HEK293T (cell line): Measurements from ENCODE around the gene PAX7.

ENCODE experiments used
- CTCF ChIA-PET: fragments of 350-600 bp; formaldehyde crosslinking; extraction: SDS; loops from one replicate; lab custom pipeline; 2021; ENCODE audit warnings: antibody characterized with exemption, inconsistent platforms; lab: Yijun Ruan, JAX
- POLR2A ChIA-PET: fragments of 350-600 bp; formaldehyde crosslinking; extraction: SDS; loops from one replicate; lab custom pipeline; 2020; ENCODE audit warnings: antibody characterized with exemption, inconsistent platforms; lab: Yijun Ruan, JAX
- DNase-seq: peaks from one replicate; pipeline ENCODE4 v3.0.0; 2012; ENCODE audit warnings: mixed read lengths; ENCODE audit errors: extremely low spot score
- ARNT ChIP-seq: fragments of 450-650 bp; IDR thresholded peaks from 2 replicates; pipeline ENCODE4 v1.6.1; 2017; ENCODE audit warnings: mild to moderate bottlenecking
- BHLHE40 ChIP-seq: fragments of 450-650 bp; IDR thresholded peaks from 2 replicates; pipeline ENCODE4 v1.6.1; 2016; ENCODE audit warnings: mild to moderate bottlenecking, moderate library complexity, borderline replicate concordance
- CTBP1 ChIP-seq: fragments of 450-650 bp; IDR thresholded peaks from 2 replicates; pipeline ENCODE4 v1.6.1; 2016; ENCODE audit warnings: borderline replicate concordance
- ELF4 ChIP-seq: fragments of 450-650 bp; IDR thresholded peaks from 2 replicates; pipeline ENCODE4 v1.6.1; 2017; ENCODE audit warnings: antibody characterized with exemption
- FOXA1 ChIP-seq: fragments of 450-650 bp; IDR thresholded peaks from 2 replicates; pipeline ENCODE4 v1.6.1; 2016; ENCODE audit warnings: mild to moderate bottlenecking
- FOXK2 ChIP-seq: fragments of 450-650 bp; IDR thresholded peaks from 2 replicates; pipeline ENCODE4 v1.6.1; 2016; ENCODE audit warnings: mild to moderate bottlenecking
- FOXM1 ChIP-seq: fragments of 450-650 bp; IDR thresholded peaks from 2 replicates; pipeline ENCODE4 v1.6.1; 2017; ENCODE audit warnings: mild to moderate bottlenecking, borderline replicate concordance
- HDGF ChIP-seq: fragments of 450-650 bp; IDR thresholded peaks from 2 replicates; pipeline ENCODE4 v1.6.1; 2017; ENCODE audit warnings: antibody characterized with exemption, borderline replicate concordance
- L3MBTL2 ChIP-seq: fragments of 450-650 bp; conservative IDR thresholded peaks from 2 replicates; pipeline ENCODE4 v1.6.1; 2016; ENCODE audit warnings: mild to moderate bottlenecking
- LEF1 ChIP-seq: fragments of 450-650 bp; IDR thresholded peaks from 2 replicates; pipeline ENCODE4 v1.6.1; 2017; ENCODE audit warnings: mild to moderate bottlenecking, borderline replicate concordance
- NFRKB ChIP-seq: fragments of 450-650 bp; IDR thresholded peaks from 2 replicates; pipeline ENCODE4 v1.6.1; 2016; ENCODE audit warnings: mild to moderate bottlenecking, moderate library complexity
- PKNOX1 ChIP-seq: fragments of 450-650 bp; IDR thresholded peaks from 2 replicates; pipeline ENCODE4 v1.6.1; 2016
- SP1 ChIP-seq: fragments of 450-650 bp; IDR thresholded peaks from 2 replicates; pipeline ENCODE4 v1.6.1; 2017
- SUZ12 ChIP-seq: fragments of 450-650 bp; IDR thresholded peaks from 2 replicates; pipeline ENCODE4 v1.6.1; 2016; ENCODE audit warnings: mild to moderate bottlenecking
- TARDBP ChIP-seq: fragments of 450-650 bp; IDR thresholded peaks from 2 replicates; pipeline ENCODE4 v1.6.1; 2016
- ZNF384 ChIP-seq: fragments of 450-650 bp; IDR thresholded peaks from 2 replicates; pipeline ENCODE4 v1.6.1; 2016

The PAX7 gene

GRCh38 chr1:18646091-18646785, 15.6 kb downstream of the PAX7 start:
- no peak for DNase-seq
- TF ChIP-seq NFRKB = no peak
- no peak for TF ChIP-seq L3MBTL2
- no peak for TF ChIP-seq PKNOX1
- no peak for TF ChIP-seq FOXA1
- TF ChIP-seq TARDBP = no peak
- TF ChIP-seq LEF1 = no peak
- no peak for TF ChIP-seq BHLHE40
- TF ChIP-seq CTBP1 = no peak
- no peak for TF ChIP-seq ARNT
- no peak for TF ChIP-seq ZNF384
- TF ChIP-seq HDGF = no peak
- CTCF ChIA-PET = no interaction called here
- POLR2A ChIA-PET = no interaction called here

- no peak for DNase-seq
- ChIA-PET POLR2A (no interaction called here), CTCF (no interaction called here)
- no peak for TF ChIP-seq SUZ12
- no peak for TF ChIP-seq HDGF
- no peak for TF ChIP-seq ELF4
- TF ChIP-seq FOXK2 = no peak
Measured at GRCh38 chr1:18646786-18647410, 16.3 kb downstream of the PAX7 start.

GRCh38 chr1:18647681-18648214, 17.1 kb downstream of the PAX7 start:
- no peak for TF ChIP-seq LEF1
- no peak for TF ChIP-seq L3MBTL2
- no peak for TF ChIP-seq HDGF
- TF ChIP-seq TARDBP = no peak
- no peak for TF ChIP-seq NFRKB
- TF ChIP-seq FOXM1 = no peak
- TF ChIP-seq FOXA1 = no peak
- TF ChIP-seq FOXK2 = no peak
- no peak for TF ChIP-seq ELF4
- TF ChIP-seq PKNOX1 = no peak
- TF ChIP-seq SP1 = no peak
- TF ChIP-seq ARNT = no peak
- no peak for TF ChIP-seq ZNF384
- TF ChIP-seq SUZ12 = no peak
- no peak for TF ChIP-seq CTBP1
- no peak for DNase-seq
- ChIA-PET POLR2A (no interaction called here), CTCF (no interaction called here)

- DNase-seq = no peak
- TF ChIP-seq TARDBP (no peak), FOXA1 (no peak), HDGF (no peak), FOXM1 (no peak), ZNF384 (no peak), SP1 (no peak), L3MBTL2 (no peak), SUZ12 (no peak), BHLHE40 (no peak), ARNT (no peak)
- CTCF ChIA-PET = no interaction called here
- POLR2A ChIA-PET = no interaction called here
Measured at GRCh38 chr1:18649693-18650370, 19.2 kb downstream of the PAX7 start.

GRCh38 chr1:18651713-18652112, 21.1 kb downstream of the PAX7 start:
- CTCF ChIA-PET = no interaction called here

GRCh38 chr1:18652791-18653190, 22.1 kb downstream of the PAX7 start:
- TF ChIP-seq HDGF (no peak), FOXM1 (no peak), ARNT (no peak), TARDBP (no peak), NFRKB (no peak), SP1 (no peak), SUZ12 (no peak), BHLHE40 (no peak), ZNF384 (no peak), LEF1 (no peak), FOXK2 (no peak), CTBP1 (no peak)
- POLR2A ChIA-PET = no interaction called here
- CTCF ChIA-PET = interaction anchor here (0.9 kb wide), 1 partner anchor 31 kb away, joined by 3 read pairs; no protein-coding TSS in a partner anchor
- no peak for DNase-seq

More at GRCh38 chr1:18651713-18652112, 21.1 kb downstream of the PAX7 start:
- POLR2A ChIA-PET = no interaction called here
- no peak for DNase-seq
- no peak for TF ChIP-seq NFRKB
- no peak for TF ChIP-seq HDGF
- TF ChIP-seq ARNT = no peak
- TF ChIP-seq SUZ12 = no peak
- TF ChIP-seq TARDBP = no peak
- TF ChIP-seq ELF4 = no peak
- TF ChIP-seq ZNF384 = no peak
- TF ChIP-seq LEF1 = no peak
- no peak for TF ChIP-seq CTBP1
- TF ChIP-seq FOXK2 = no peak
- TF ChIP-seq FOXA1 = no peak
- TF ChIP-seq SP1 = no peak
